ENCODE measurements around the gene IYD. TPM values are rescaled to one million over a fixed set of nuclear protein-coding genes. Genes with fewer than 3 reads are reported as not detected.

IYD gene
- total RNA-seq, 2 experiments from 2014 or later: not detected

- TF ChIP-seq CTCF (conservative IDR thresholded peaks at IDR 0.05; ENCODE audit: low read length) (no peak), EZH2phosphoT487 (IDR thresholded peaks at IDR 0.05; ENCODE audit: borderline replicate concordance, low read depth, low read length) (no peak)
- intact Hi-C loops (cut with micrococcal nuclease; ENCODE audit: unreplicated experiment): no loop called here
- Histone ChIP-seq H4K20me1 (ENCODE audit: insufficient read depth, low read length) (no peaks in the 10 kb centered on the region), H3K79me2 (ENCODE audit: insufficient read depth, low read depth, low read length) (no peaks in the 10 kb centered on the region), H3K9me2 (ENCODE audit: insufficient read depth, low read length) (no peaks in the 10 kb centered on the region), H3K36me3 (ENCODE audit: insufficient read depth, low read length) (no peaks in the 10 kb centered on the region), H2AFZ (ENCODE audit: low read length) (no peak overlapping the region), H3K4me3 (ENCODE audit: low read depth, low read length, poor library complexity, severe bottlenecking) (no peak overlapping the region), H3K9me3 (ENCODE audit: low read length) (peaks cover 13% of the 10 kb centered on the region; the same call in 1 of the 2 replicates), H3K27ac (ENCODE audit: low read depth, low read length, poor library complexity, severe bottlenecking) (no peak overlapping the region), H3K4me1 (ENCODE audit: insufficient read depth, low read length, poor library complexity, severe bottlenecking) (peaks cover 14% of the 10 kb centered on the region), H3K4me2 (ENCODE audit: low read length) (no peak overlapping the region)
- ChIA-PET POLR2A (interaction anchor here (3.4 kb wide), 1 partner anchor 395 kb away, joined by 13 read pairs; no protein-coding TSS in a partner anchor), CTCF (ENCODE audit: unreplicated experiment) (interaction anchor here (1.6 kb wide), 1 partner anchor 11 kb away, joined by 3 read pairs; no protein-coding TSS in a partner anchor)
- no peak for DNase-seq (ENCODE audit: low spot score)
- no TSS peak for BruUV-seq (replicated peaks)
Observed at GRCh38 chr6:150420926-150421325, 52.1 kb downstream of the IYD start.

- Histone ChIP-seq H2AFZ (ENCODE audit: low read length) (no peak overlapping the region), H3K9me3 (ENCODE audit: low read length) (peaks cover 3% of the 10 kb centered on the region; the same call in 1 of the 2 replicates), H3K36me3 (ENCODE audit: insufficient read depth, low read length) (no peaks in the 10 kb centered on the region), H3K4me1 (ENCODE audit: insufficient read depth, low read length, poor library complexity, severe bottlenecking) (no peaks in the 10 kb centered on the region), H3K4me2 (ENCODE audit: low read length) (no peak overlapping the region), H3K27ac (ENCODE audit: low read depth, low read length, poor library complexity, severe bottlenecking) (no peak overlapping the region), H4K20me1 (ENCODE audit: insufficient read depth, low read length) (no peaks in the 10 kb centered on the region), H3K9me2 (ENCODE audit: insufficient read depth, low read length) (no peaks in the 10 kb centered on the region), H3K79me2 (ENCODE audit: insufficient read depth, low read depth, low read length) (no peaks in the 10 kb centered on the region), H3K4me3 (ENCODE audit: low read depth, low read length, poor library complexity, severe bottlenecking) (no peak overlapping the region)
- ChIA-PET CTCF (ENCODE audit: unreplicated experiment) (no interaction called here), POLR2A (interaction anchor here (0.5 to 1.0 kb wide), 2 partner anchors 66 to 186 kb away, joined by 3 read pairs; no protein-coding TSS in a partner anchor)
- no TSS peak for BruUV-seq (replicated peaks)
- intact Hi-C loops (cut with micrococcal nuclease; ENCODE audit: unreplicated experiment): no loop called here
- TF ChIP-seq CTCF (conservative IDR thresholded peaks at IDR 0.05; ENCODE audit: low read length) (no peak), EZH2phosphoT487 (IDR thresholded peaks at IDR 0.05; ENCODE audit: borderline replicate concordance, low read depth, low read length) (no peak)
- no peak for DNase-seq (ENCODE audit: low spot score)
Observed at GRCh38 chr6:150425508-150425907, 56.7 kb downstream of the IYD start.

GRCh38 chr6:150426198-150426597, 57.4 kb downstream of the IYD start:
- no TSS peak for BruUV-seq (replicated peaks)
- ChIA-PET POLR2A (interaction anchor here (0.5 kb wide), 1 partner anchor 185 kb away, joined by 3 read pairs; no protein-coding TSS in a partner anchor), CTCF (ENCODE audit: unreplicated experiment) (no interaction called here)
- H2AFZ ChIP-seq (ENCODE audit: low read length): no peak overlapping the region
- TF ChIP-seq EZH2phosphoT487 (IDR thresholded peaks at IDR 0.05; ENCODE audit: borderline replicate concordance, low read depth, low read length): no peak
- TF ChIP-seq CTCF (conservative IDR thresholded peaks at IDR 0.05; ENCODE audit: low read length): no peak
- H3K4me2 ChIP-seq (ENCODE audit: low read length): no peak overlapping the region
- no peaks in the 10 kb centered on the region for H3K4me1 ChIP-seq (ENCODE audit: insufficient read depth, low read length, poor library complexity, severe bottlenecking)
- no peaks in the 10 kb centered on the region for H3K9me2 ChIP-seq (ENCODE audit: insufficient read depth, low read length)
- no peak overlapping the region for H3K4me3 ChIP-seq (ENCODE audit: low read depth, low read length, poor library complexity, severe bottlenecking)
- intact Hi-C loops (cut with micrococcal nuclease; ENCODE audit: unreplicated experiment): no loop called here
- no peaks in the 10 kb centered on the region for H3K9me3 ChIP-seq (ENCODE audit: low read length)
- no peak for DNase-seq (ENCODE audit: low spot score)
- H3K36me3 ChIP-seq (ENCODE audit: insufficient read depth, low read length): no peaks in the 10 kb centered on the region
- H3K79me2 ChIP-seq (ENCODE audit: insufficient read depth, low read depth, low read length): no peaks in the 10 kb centered on the region
- H3K27ac ChIP-seq (ENCODE audit: low read depth, low read length, poor library complexity, severe bottlenecking): no peak overlapping the region
- H4K20me1 ChIP-seq (ENCODE audit: insufficient read depth, low read length): no peaks in the 10 kb centered on the region

All from OCI-LY7 (cell line).